Erythroblast (primary cell): ENCODE results near the gene CLMN.

Experiments
- DNase-seq, 2 experiments: peaks; one replicate each; lab custom pipeline; 2025; lab: John Stamatoyannopoulos, UW
- GATA1 ChIP-seq: IDR thresholded peaks from 2 replicates; pipeline ENCODE4 v1.6.1; 2011; ENCODE audit warnings: low read depth, mild to moderate bottlenecking, control low read depth, low read length, moderate library complexity
- POLR2A ChIP-seq: IDR thresholded peaks from 2 replicates; pipeline ENCODE4 v1.6.1; 2011; ENCODE audit warnings: mild to moderate bottlenecking, low read length

The CLMN gene

GRCh38 chr14:95240859-95241813 lies 78.6 kb downstream of the CLMN start:
- DNase-seq: no peak

DNA sequence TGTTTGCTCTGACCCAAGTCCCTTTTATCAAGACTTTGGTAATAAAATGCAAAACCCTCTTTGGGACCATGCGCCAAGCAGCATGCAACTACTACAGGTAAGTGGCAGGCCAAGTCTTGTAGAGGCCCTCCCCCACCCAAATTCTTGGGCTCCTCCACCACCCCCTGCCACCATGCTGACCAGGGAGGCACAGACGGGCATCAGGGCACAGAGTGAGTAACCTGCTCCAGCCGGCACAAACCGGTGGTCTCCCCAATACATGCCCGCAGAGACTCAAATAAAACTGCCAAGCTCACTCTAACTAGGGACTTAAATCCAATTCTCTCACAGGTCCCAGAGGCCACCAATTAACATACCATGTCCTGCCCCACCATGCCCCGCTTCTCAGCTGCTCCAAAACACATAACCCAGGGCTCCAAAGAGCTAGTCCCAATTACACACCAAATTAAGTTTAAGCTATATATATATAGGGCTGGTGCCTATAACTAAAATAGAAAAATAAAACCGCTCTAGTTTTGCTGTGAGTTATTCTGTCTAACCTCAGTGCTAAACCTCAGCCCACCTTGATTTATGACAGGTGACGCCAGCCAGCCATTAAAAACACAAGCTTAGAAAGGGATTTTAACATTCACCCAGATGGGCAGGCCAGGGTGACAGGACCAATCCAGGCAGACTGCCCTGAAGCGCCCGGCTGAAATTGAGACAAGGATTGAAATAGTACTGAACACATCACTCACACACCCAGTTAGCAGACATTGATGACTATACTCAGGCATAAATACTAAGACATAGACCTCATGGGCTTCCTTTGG lies 81.0 kb downstream of the CLMN start:
- no peak for DNase-seq
- TF ChIP-seq GATA1 (no peak), POLR2A (no peak)

More at GRCh38 chr14:95240859-95241813, 78.6 kb downstream of the CLMN start:
- TF ChIP-seq GATA1: no peak
- TF ChIP-seq POLR2A: no peak

GRCh38 chr14:95237958-95238340 lies 81.8 kb downstream of the CLMN start:
- no peak for DNase-seq
- no peak for TF ChIP-seq POLR2A
- no peak for TF ChIP-seq GATA1

DNA sequence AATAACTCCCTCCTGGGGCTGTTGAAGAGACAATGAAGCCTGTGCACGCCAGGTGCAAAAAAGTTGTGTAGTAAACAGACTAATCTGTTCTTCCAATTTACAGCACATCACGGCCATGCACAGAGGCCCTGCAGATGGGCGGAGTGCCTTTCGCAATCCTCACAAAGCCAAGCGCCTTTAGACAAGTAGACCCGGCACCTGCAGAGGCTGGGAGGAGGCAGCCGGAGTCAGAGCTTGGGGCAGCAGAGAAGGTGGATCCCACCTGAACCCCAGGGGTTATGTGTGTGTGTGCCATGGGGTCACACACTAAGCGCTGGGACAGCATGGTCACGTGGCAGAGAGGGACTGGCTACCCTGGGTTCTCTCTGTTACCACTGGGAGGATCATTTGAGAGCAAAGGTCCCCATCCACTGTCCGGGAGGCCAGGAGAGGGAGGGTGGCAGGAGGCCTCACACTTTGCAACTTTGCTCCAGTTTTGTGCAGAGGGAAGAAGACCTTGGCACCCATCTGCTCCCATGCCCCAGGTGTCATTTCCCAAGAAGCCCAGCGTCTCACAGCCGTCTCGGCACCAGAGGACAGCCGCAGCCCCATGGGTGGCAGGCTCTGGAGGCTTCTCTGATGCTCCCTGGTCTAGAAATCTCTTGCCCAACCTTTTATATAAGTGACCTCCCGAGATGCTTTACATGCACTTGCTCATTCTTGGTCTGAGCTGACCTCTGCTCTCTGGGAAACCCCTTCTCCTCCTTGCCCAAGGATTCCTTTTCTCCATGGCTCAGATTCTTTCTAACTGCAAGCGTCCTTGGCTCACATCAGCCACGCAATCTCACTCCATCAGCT lies 82.4 kb downstream of the CLMN start:
- TF ChIP-seq POLR2A (no peak), GATA1 (no peak)
- no peak for DNase-seq

DNA sequence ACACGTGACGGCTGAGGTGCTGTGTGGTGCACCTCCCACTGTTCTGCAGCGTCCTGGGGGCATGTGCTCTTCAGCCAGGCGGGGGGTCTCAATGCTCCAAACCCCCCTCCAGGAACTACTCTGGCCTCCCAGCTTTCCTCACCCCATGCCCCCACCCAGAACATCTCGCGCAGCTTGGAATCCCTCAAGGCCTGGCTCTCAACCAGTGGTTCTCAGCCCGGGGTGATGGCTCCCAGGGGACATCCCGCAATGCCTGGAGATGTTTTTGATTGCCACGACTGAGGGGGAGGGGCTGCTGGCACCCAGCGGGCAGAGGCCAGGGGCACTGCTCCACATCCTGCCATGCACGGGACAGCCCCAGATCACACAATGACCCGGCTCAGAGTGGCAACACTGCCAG lies 83.5 kb downstream of the CLMN start:
- no peak for DNase-seq
- TF ChIP-seq GATA1 (no peak), POLR2A (no peak)

- DNase-seq: no peak
- TF ChIP-seq GATA1: no peak
- no peak for TF ChIP-seq POLR2A
Measured at GRCh38 chr14:95235767-95236166, 83.9 kb downstream of the CLMN start.

DNA sequence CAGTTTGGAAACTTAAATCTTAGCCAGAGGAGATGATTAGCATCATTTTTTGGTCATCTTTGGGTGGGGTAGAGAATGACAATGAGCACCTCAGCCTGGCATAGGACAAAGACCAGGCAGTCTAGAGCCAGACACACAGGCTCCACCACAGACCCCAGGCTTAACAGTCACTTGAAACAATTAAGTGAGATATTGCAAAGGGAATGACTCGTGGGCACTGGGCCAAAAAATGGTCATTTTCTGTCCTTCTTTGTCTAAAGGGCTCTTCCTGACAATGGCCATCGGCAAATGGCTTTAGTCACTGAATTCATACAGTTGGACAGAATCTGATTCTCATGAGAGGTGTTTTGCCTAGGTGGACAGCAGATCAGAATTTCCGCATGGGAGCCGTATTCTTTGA lies 84.4 kb downstream of the CLMN start:
- no peak for DNase-seq
- no peak for TF ChIP-seq GATA1
- no peak for TF ChIP-seq POLR2A

DNA sequence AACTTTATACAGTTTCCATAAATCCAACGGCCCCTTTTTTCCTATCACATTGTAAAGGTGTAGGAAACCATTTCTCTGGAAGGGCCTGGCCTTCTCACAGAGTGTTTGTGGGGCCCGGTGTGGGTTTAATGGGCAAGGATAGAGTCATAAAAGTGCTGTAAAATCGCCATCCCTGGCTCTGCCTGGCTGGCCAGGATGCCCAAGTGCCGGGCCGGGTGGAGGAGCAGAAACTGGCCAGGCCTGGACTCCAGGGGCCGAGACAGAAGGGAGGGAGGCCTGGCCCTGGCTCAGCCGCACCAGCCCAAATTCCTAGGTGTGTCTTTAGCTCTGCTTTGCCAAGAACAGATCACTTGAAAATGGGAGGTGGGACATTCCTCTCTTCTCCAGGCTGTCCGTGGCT lies 85.3 kb downstream of the CLMN start:
- DNase-seq: no peak
- TF ChIP-seq GATA1: no peak
- TF ChIP-seq POLR2A: no peak

- TF ChIP-seq GATA1 (no peak), POLR2A (no peak)
- DNase-seq: no peak
Measured at GRCh38 chr14:95233702-95234241, 85.9 kb downstream of the CLMN start.

DNA sequence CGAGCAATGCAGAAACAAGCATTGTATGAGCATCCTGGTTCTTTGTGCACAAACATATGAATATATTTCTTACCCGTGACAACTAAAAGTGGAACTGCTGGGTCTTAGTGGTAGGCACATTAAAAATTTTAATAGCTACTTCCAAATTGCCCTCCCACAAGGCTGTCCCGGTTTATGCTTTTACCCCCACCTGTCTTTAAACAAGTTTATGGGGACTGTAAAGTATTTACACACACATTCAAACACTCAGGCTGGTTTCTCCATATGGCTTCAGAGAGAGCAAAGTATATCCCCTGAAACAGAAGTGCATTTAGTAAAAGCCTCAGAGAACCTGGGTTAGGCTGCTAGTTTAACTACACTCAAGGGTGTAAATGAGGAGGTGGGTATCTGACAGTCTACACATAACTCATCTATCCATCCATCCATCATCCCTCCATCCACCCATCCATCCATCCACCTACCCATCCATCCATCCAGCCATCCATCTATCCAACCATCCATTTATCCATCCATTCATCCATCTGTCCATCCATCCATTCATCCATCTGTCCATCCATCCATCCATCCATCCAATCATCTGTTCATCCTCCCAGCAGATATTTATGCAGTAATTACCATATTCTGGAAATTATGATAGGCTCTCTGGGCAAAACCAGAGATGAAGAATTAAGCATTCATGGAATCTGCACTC lies 86.7 kb downstream of the CLMN start:
- TF ChIP-seq POLR2A: no peak
- TF ChIP-seq GATA1: no peak
- no peak for DNase-seq

- no peak for DNase-seq
- TF ChIP-seq POLR2A: no peak
- no peak for TF ChIP-seq GATA1
Measured at GRCh38 chr14:95231966-95232633, 87.6 kb downstream of the CLMN start.

- no peak for TF ChIP-seq POLR2A
- TF ChIP-seq GATA1: no peak
- DNase-seq: no peak
Measured at GRCh38 chr14:95229749-95230148, 90.0 kb downstream of the CLMN start.

DNA sequence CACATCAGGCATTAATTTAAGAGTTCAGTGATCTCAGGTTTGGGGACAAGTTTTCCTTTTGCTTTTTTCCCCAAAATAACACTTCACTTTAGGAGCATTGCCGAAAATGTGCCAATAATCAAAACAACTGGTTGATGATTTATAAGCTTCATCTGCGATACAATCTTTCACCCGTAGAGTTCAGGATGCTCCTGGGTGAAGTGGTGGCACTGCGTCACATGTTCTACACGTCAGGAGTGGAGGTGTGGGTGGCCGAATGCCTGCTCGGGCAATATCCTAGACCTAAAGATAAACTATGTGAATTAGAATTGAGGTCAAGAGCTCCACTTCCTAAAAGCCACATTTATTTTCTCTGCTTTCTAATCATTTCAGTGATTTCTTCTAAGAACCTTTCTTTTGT lies 91.5 kb downstream of the CLMN start:
- TF ChIP-seq GATA1 (no peak), POLR2A (no peak)
- no peak for DNase-seq
